Measurements from ENCODE around the gene CPNE4.

Gene CPNE4

DNA sequence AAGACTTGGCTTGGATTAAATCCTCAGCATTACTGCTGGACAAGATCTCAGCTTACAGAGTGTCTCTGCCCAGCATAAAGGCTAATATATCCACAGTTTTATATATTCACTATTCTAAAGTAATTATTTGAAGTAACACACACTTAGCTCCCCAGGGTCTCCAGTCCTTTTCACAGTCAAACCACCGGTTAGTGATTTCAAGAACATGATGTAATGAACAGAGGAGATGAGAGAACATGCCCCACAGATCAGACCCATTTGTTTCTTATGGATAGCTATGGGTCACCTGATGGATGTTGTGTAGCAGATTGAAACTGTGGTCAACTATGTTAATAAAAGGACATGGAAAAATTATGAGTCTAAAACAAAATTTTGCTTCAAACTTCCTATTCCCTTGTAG lies 487.2 kb downstream of the CPNE4 start:
- Histone ChIP-seq H3K4me1 (ENCODE audit: insufficient read depth, insufficient read length) (no peaks in the 10 kb centered on the region), H3K36me3 (ENCODE audit: insufficient read depth, insufficient read length, low read length) (no peaks in the 10 kb centered on the region), H3K9me3 (ENCODE audit: insufficient read depth, low read length) (no peaks in the 10 kb centered on the region), H3K9ac (ENCODE audit: insufficient read length, low read depth) (no peak overlapping the region), H3K4me3 (ENCODE audit: insufficient read length, low read depth) (no peak overlapping the region), H3K27me3 (ENCODE audit: insufficient read depth, insufficient read length) (no peaks in the 10 kb centered on the region)
- DNase-seq (ENCODE audit: low read depth, low spot score) = no peak
- no peak for TF ChIP-seq ZNF274 (IDR thresholded peaks at IDR 0.05; ENCODE audit: low read depth, low read length)
- TF ChIP-seq SUZ12 (IDR thresholded peaks at IDR 0.05; ENCODE audit: extremely low read depth, insufficient read depth, insufficient read length) = no peak
- no peak for TF ChIP-seq YY1 (IDR thresholded peaks at IDR 0.05; ENCODE audit: insufficient read depth, insufficient read length)

DNA sequence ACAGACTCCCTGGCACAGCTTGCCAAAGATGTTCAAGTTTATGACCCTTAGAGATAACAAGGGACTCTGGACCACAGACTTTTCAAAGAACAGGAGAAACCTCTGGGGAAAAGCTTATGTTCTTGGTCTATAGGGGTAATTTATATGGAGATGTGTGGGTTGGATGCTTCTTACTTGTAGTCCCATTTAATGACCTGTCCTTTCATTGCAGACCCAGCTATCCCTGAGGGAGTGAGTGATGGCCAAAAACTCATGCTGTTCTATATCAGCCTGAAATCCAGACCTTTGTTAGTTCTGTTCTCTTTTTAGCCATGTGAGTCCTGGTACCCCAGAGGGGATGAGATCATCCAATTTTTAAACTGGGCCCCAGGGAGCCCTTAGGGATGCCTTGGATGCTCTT lies 488.4 kb downstream of the CPNE4 start:
- H3K4me1 ChIP-seq (ENCODE audit: insufficient read depth, insufficient read length) = no peaks in the 10 kb centered on the region
- no peak overlapping the region for H3K9ac ChIP-seq (ENCODE audit: insufficient read length, low read depth)
- H3K27me3 ChIP-seq (ENCODE audit: insufficient read depth, insufficient read length) = no peaks in the 10 kb centered on the region
- H3K36me3 ChIP-seq (ENCODE audit: insufficient read depth, insufficient read length, low read length) = no peaks in the 10 kb centered on the region
- TF ChIP-seq SUZ12 (IDR thresholded peaks at IDR 0.05; ENCODE audit: extremely low read depth, insufficient read depth, insufficient read length) = no peak
- H3K4me3 ChIP-seq (ENCODE audit: insufficient read length, low read depth) = no peak overlapping the region
- no peaks in the 10 kb centered on the region for H3K9me3 ChIP-seq (ENCODE audit: insufficient read depth, low read length)
- DNase-seq (ENCODE audit: low read depth, low spot score) = no peak

DNA sequence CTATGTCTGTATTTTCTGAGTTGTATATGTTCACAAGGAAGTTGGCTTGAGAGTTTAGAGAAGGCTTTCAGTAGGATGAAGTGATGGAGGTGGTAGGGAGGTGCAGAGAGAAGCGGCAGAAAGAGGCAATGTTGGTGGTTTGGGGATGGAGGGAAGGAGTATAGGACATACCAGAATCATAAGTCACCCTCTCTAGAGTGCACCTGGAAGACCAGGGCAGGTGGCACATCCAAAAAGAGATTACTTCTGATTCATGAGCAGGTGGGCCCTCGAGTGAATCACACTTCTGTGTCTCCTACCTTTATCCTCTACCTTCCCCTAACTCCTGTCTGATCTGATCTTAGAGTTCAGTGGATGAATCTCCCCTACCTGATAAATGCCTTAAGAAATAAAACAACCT lies 490.3 kb downstream of the CPNE4 start:
- H3K36me3 ChIP-seq (ENCODE audit: insufficient read depth, insufficient read length, low read length) = no peaks in the 10 kb centered on the region
- H3K27me3 ChIP-seq (ENCODE audit: insufficient read depth, insufficient read length) = no peaks in the 10 kb centered on the region
- no peak overlapping the region for H3K4me3 ChIP-seq (ENCODE audit: insufficient read length, low read depth)
- no peak overlapping the region for H3K9ac ChIP-seq (ENCODE audit: insufficient read length, low read depth)
- DNase-seq (ENCODE audit: low read depth, low spot score) = no peak
- H3K9me3 ChIP-seq (ENCODE audit: insufficient read depth, low read length) = no peaks in the 10 kb centered on the region
- TF ChIP-seq ZNF274 (IDR thresholded peaks at IDR 0.05; ENCODE audit: low read depth, low read length) (no peak), SUZ12 (IDR thresholded peaks at IDR 0.05; ENCODE audit: extremely low read depth, insufficient read depth, insufficient read length) (no peak), YY1 (IDR thresholded peaks at IDR 0.05; ENCODE audit: insufficient read depth, insufficient read length) (no peak)
- H3K4me1 ChIP-seq (ENCODE audit: insufficient read depth, insufficient read length) = no peaks in the 10 kb centered on the region

- Histone ChIP-seq H3K27me3 (ENCODE audit: insufficient read depth, insufficient read length) (no peaks in the 10 kb centered on the region), H3K9me3 (ENCODE audit: insufficient read depth, low read length) (no peaks in the 10 kb centered on the region), H3K36me3 (ENCODE audit: insufficient read depth, insufficient read length, low read length) (no peaks in the 10 kb centered on the region), H3K4me1 (ENCODE audit: insufficient read depth, insufficient read length) (no peaks in the 10 kb centered on the region), H3K4me3 (ENCODE audit: insufficient read length, low read depth) (no peak overlapping the region), H3K9ac (ENCODE audit: insufficient read length, low read depth) (no peak overlapping the region)
- TF ChIP-seq SUZ12 (IDR thresholded peaks at IDR 0.05; ENCODE audit: extremely low read depth, insufficient read depth, insufficient read length) (no peak), YY1 (IDR thresholded peaks at IDR 0.05; ENCODE audit: insufficient read depth, insufficient read length) (no peak), ZNF274 (IDR thresholded peaks at IDR 0.05; ENCODE audit: low read depth, low read length) (no peak)
- DNase-seq (ENCODE audit: low read depth, low spot score) = no peak
Observed at GRCh38 chr3:131543714-131544113, 491.1 kb downstream of the CPNE4 start.

DNA sequence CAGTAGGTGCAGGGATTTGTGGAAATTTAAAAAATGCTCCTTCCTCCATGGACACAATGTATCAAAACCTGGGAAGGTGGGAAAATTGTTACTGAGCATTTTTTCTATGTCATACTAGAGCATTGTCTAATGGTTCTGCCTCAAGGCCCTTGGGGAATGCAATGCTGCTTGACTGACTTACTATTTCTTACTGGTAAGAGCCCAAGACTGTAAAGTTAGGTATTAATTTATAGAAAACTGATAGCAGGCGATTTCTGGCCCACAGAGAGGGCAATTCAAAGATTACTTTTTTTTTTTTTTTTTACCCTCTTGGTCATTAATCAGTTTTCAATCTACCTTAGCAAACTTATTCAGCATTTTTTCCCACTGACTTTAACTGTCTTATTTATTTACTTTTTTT lies 493.5 kb downstream of the CPNE4 start:
- H3K36me3 ChIP-seq (ENCODE audit: insufficient read depth, insufficient read length, low read length) = no peaks in the 10 kb centered on the region
- H3K4me1 ChIP-seq (ENCODE audit: insufficient read depth, insufficient read length) = no peaks in the 10 kb centered on the region
- H3K9ac ChIP-seq (ENCODE audit: insufficient read length, low read depth) = no peak overlapping the region
- no peak overlapping the region for H3K4me3 ChIP-seq (ENCODE audit: insufficient read length, low read depth)
- no peak for TF ChIP-seq YY1 (IDR thresholded peaks at IDR 0.05; ENCODE audit: insufficient read depth, insufficient read length)
- TF ChIP-seq SUZ12 (IDR thresholded peaks at IDR 0.05; ENCODE audit: extremely low read depth, insufficient read depth, insufficient read length) = no peak
- TF ChIP-seq ZNF274 (IDR thresholded peaks at IDR 0.05; ENCODE audit: low read depth, low read length) = no peak
- no peaks in the 10 kb centered on the region for H3K27me3 ChIP-seq (ENCODE audit: insufficient read depth, insufficient read length)
- DNase-seq (ENCODE audit: low read depth, low spot score) = no peak
- H3K9me3 ChIP-seq (ENCODE audit: insufficient read depth, low read length) = no peaks in the 10 kb centered on the region

DNA sequence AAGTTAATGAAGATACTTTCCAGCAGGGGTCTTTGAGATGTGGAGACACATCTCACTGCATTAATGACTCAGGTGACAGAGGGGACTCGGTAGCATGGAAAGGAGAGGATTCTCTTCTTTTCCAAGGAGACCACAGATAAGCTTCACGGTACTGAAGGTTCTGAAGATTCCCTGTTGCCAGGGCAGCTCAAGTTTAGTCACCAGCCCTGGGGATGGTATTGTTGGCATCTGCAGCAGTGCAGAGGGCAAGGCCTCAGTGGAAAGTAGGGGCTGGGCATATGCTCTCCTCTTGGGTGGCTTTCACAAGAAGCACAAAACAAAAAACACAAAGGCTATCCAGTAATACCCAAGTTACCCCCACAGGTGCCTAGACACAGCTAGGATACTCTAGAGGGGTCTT lies 494.0 kb downstream of the CPNE4 start:
- H3K4me3 ChIP-seq (ENCODE audit: insufficient read length, low read depth) = no peak overlapping the region
- no peak for DNase-seq (ENCODE audit: low read depth, low spot score)
- H3K9me3 ChIP-seq (ENCODE audit: insufficient read depth, low read length) = no peaks in the 10 kb centered on the region
- H3K9ac ChIP-seq (ENCODE audit: insufficient read length, low read depth) = no peak overlapping the region
- H3K36me3 ChIP-seq (ENCODE audit: insufficient read depth, insufficient read length, low read length) = no peaks in the 10 kb centered on the region
- no peaks in the 10 kb centered on the region for H3K4me1 ChIP-seq (ENCODE audit: insufficient read depth, insufficient read length)
- H3K27me3 ChIP-seq (ENCODE audit: insufficient read depth, insufficient read length) = no peaks in the 10 kb centered on the region
- TF ChIP-seq YY1 (IDR thresholded peaks at IDR 0.05; ENCODE audit: insufficient read depth, insufficient read length) (no peak), ZNF274 (IDR thresholded peaks at IDR 0.05; ENCODE audit: low read depth, low read length) (no peak), SUZ12 (IDR thresholded peaks at IDR 0.05; ENCODE audit: extremely low read depth, insufficient read depth, insufficient read length) (no peak)

GRCh38 chr3:131540143-131540542 lies 494.7 kb downstream of the CPNE4 start:
- Histone ChIP-seq H3K36me3 (ENCODE audit: insufficient read depth, insufficient read length, low read length) (no peaks in the 10 kb centered on the region), H3K9me3 (ENCODE audit: insufficient read depth, low read length) (no peaks in the 10 kb centered on the region), H3K4me1 (ENCODE audit: insufficient read depth, insufficient read length) (no peaks in the 10 kb centered on the region), H3K4me3 (ENCODE audit: insufficient read length, low read depth) (no peak overlapping the region), H3K27me3 (ENCODE audit: insufficient read depth, insufficient read length) (no peaks in the 10 kb centered on the region), H3K9ac (ENCODE audit: insufficient read length, low read depth) (no peak overlapping the region)
- DNase-seq (ENCODE audit: low read depth, low spot score) = no peak
- TF ChIP-seq SUZ12 (IDR thresholded peaks at IDR 0.05; ENCODE audit: extremely low read depth, insufficient read depth, insufficient read length) = no peak

- TF ChIP-seq YY1 (IDR thresholded peaks at IDR 0.05; ENCODE audit: insufficient read depth, insufficient read length) (no peak), ZNF274 (IDR thresholded peaks at IDR 0.05; ENCODE audit: low read depth, low read length) (no peak), SUZ12 (IDR thresholded peaks at IDR 0.05; ENCODE audit: extremely low read depth, insufficient read depth, insufficient read length) (no peak)
- no peaks in the 10 kb centered on the region for H3K36me3 ChIP-seq (ENCODE audit: insufficient read depth, insufficient read length, low read length)
- no peaks in the 10 kb centered on the region for H3K27me3 ChIP-seq (ENCODE audit: insufficient read depth, insufficient read length)
- H3K9me3 ChIP-seq (ENCODE audit: insufficient read depth, low read length) = no peaks in the 10 kb centered on the region
- no peak overlapping the region for H3K4me3 ChIP-seq (ENCODE audit: insufficient read length, low read depth)
- no peak overlapping the region for H3K9ac ChIP-seq (ENCODE audit: insufficient read length, low read depth)
- no peaks in the 10 kb centered on the region for H3K4me1 ChIP-seq (ENCODE audit: insufficient read depth, insufficient read length)
- no peak for DNase-seq (ENCODE audit: low read depth, low spot score)
Observed at GRCh38 chr3:131538968-131539367, 495.8 kb downstream of the CPNE4 start.
